Spleen (tissue), 11 donors: ENCODE data around the gene MMP25. TPM values are rescaled to one million over a fixed set of nuclear protein-coding genes. Genes with fewer than 3 reads are reported as not detected.
A peak's percentile ranks its signal among the peaks of the same experiment; 100 is the strongest.

Source experiments
- DNase-seq: peaks from one replicate; pipeline ENCODE4 v3.0.0-alpha.2; 2020
- H3K27ac ChIP-seq, 8 donors: fragments of 200-600 bp; sonication (generic) in 7 of 8; 1 replicate in 4 of 8; 2 replicates in 4 of 8; pipeline versions ENCODE4 v1.5.0 to v1.8.0; 2016 to 2021; ENCODE audit warnings: inconsistent platforms in 4 of 8, mild to moderate bottlenecking in 4 of 8, moderate library complexity in 1 of 8
- H3K27me3 ChIP-seq, 7 donors: fragments of 200-600 bp; sonication (generic) in 6 of 7; replicated peaks in 1 of 7; 1 replicate in 4 of 7; 2 replicates in 3 of 7; pipeline versions ENCODE4 v1.5.0 to v1.8.0; 2016 to 2021; ENCODE audit warnings: inconsistent platforms in 3 of 7, mild to moderate bottlenecking in 1 of 7
- H3K36me3 ChIP-seq, 6 donors: fragments of 200-600 bp; sonication (generic) in 5 of 6; 1 replicate in 4 of 6; 2 replicates in 2 of 6; pipeline versions ENCODE4 v1.5.0 to v1.8.0; 2016 to 2021; ENCODE audit warnings: inconsistent platforms in 2 of 6
- H3K4me1 ChIP-seq, 6 donors: fragments of 200-600 bp; sonication (generic) in 5 of 6; 1 replicate in 3 of 6; 2 replicates in 3 of 6; pipeline versions ENCODE4 v1.5.0 to v1.8.0; 2016 to 2021; ENCODE audit warnings: inconsistent platforms in 3 of 6
- H3K4me3 ChIP-seq, 8 donors: fragments of 200-600 bp; sonication (generic) in 7 of 8; 1 replicate in 4 of 8; 2 replicates in 4 of 8; pipeline versions ENCODE4 v1.5.0 to v1.8.0; 2016 to 2021; ENCODE audit warnings: inconsistent platforms in 4 of 8, mild to moderate bottlenecking in 4 of 8, moderate library complexity in 2 of 8
- H3K9me3 ChIP-seq, 8 donors: fragments of 200-600 bp; sonication (generic) in 7 of 8; 1 replicate in 4 of 8; 2 replicates in 4 of 8; pipeline versions ENCODE4 v1.5.0 to v1.8.0; 2016 to 2021; ENCODE audit warnings: inconsistent platforms in 4 of 8
- POLR2A ChIP-seq, 3 donors: fragments of 450-650 bp; IDR thresholded peaks; one replicate each; pipeline ENCODE4 v1.5.1; 2017; ENCODE audit warnings: antibody characterized with exemption in 3 of 3, mild to moderate bottlenecking in 1 of 3
- POLR2AphosphoS5 ChIP-seq, 3 donors: sonication (generic); formaldehyde crosslinking; IDR thresholded peaks; one replicate each; pipeline ENCODE4 v1.5.1; 2017; ENCODE audit warnings: antibody characterized with exemption in 3 of 3
- WGBS, 5 donors: extraction: QIAGEN DNeasy Blood & Tissue Kit in 3 of 5; methylation state at CpG; one replicate each; pipeline versions ENCODE4 v1.1.5 to v1.1.7; 2013 to 2018; 5-methylcytosine and 5-hydroxymethylcytosine counted together
- intact Hi-C: fragments of 100-400 bp; cut with DNase I; formaldehyde crosslinking; loops from one replicate; pipeline ENCODE4 v1.15.0; 2023; ENCODE audit warnings: low total_unique reads
- polyA plus RNA-seq, 3 donors: library from polyadenylated mRNA; stranded (reverse); fragments of 200-250 nt; gene quantifications; one replicate each; pipeline ENCODE4 v1.2.1, GENCODE V29; 2013
- total RNA-seq, 7 donors: library from RNA; depleted of rRNA in 3 of 7; stranded (reverse); fragments of >200 nt in 3 of 7; fragmentation: NEBNext Ultra II Directional in 4 of 7; extraction: Animal tissue kit (Norgen Biotek cat#: 25700) in 4 of 7; gene quantifications; one replicate each; pipeline versions ENCODE4 v1.1.0 to v1.2.1, GENCODE V29; 2016 to 2021
- TF ChIP-seq, protein P1 (sequence below), 11 experiments: fragments of 200-600 bp in 7 of 11; fragments of 450-650 bp in 4 of 11; sonication (generic) in 4 of 11; IDR thresholded peaks in 8 of 11; conservative IDR thresholded peaks in 3 of 11; 1 replicate in 7 of 11; 2 replicates in 4 of 11; pipeline versions ENCODE4 v1.4.0 to v1.8.0; 2016 to 2021; ENCODE audit warnings: antibody characterized with exemption in 11 of 11, inconsistent platforms in 4 of 11, mild to moderate bottlenecking in 1 of 11
- donor health status: healthy with polysubstance abuse.
- donor health status: DM: no; HTN: no; CAD: no; lungs with moderate emphysema.
- donor health status: DM: no; HTN: no; CAD: no.
- donor health status: Bipolar disorder and iron deficiency.
- donor health status: healthy.
- donor health status: DM: no; HTN: no; CAD: no.
- donor health status: DM: yes; HTN: yes; CAD: no.

The MMP25 gene
- total and polyA plus RNA-seq, 10 donors = 2.7 to 282 (median 65.6) TPM

- no peak overlapping the region for H3K27ac ChIP-seq
- no peaks in the 10 kb centered on the region for H3K9me3 ChIP-seq
- intact Hi-C loops = no loop called here
- peaks cover 7 to 100% (median 76%) of the 10 kb centered on the region in 7 donors for H3K27me3 ChIP-seq
- no peaks in the 10 kb centered on the region for H3K36me3 ChIP-seq
- TF ChIP-seq POLR2AphosphoS5 (IDR thresholded peaks at IDR 0.05) (no peak), POLR2A (IDR thresholded peaks at IDR 0.05) (no peak)
- TF ChIP-seq, protein P1, sequence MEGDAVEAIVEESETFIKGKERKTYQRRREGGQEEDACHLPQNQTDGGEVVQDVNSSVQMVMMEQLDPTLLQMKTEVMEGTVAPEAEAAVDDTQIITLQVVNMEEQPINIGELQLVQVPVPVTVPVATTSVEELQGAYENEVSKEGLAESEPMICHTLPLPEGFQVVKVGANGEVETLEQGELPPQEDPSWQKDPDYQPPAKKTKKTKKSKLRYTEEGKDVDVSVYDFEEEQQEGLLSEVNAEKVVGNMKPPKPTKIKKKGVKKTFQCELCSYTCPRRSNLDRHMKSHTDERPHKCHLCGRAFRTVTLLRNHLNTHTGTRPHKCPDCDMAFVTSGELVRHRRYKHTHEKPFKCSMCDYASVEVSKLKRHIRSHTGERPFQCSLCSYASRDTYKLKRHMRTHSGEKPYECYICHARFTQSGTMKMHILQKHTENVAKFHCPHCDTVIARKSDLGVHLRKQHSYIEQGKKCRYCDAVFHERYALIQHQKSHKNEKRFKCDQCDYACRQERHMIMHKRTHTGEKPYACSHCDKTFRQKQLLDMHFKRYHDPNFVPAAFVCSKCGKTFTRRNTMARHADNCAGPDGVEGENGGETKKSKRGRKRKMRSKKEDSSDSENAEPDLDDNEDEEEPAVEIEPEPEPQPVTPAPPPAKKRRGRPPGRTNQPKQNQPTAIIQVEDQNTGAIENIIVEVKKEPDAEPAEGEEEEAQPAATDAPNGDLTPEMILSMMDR (IDR thresholded peaks at IDR 0.05 in 8 of 11, conservative IDR thresholded peaks at IDR 0.05 in 3 of 11) = no peak
- peaks cover 0 to 58% (median 20%) of the 10 kb centered on the region in 6 donors for H3K4me1 ChIP-seq
- DNase-seq = peak; percentile 84
- peak overlapping the region in 3 of 8 donors; percentile 1 to 55 (median 11) for H3K4me3 ChIP-seq
- 2 to 6% (median 5%) methylated on average over 31 to 40 of the region's 40 CpGs for WGBS, 5 donors
Observed at GRCh38 chr16:3035972-3036725, 10.2 kb upstream of the MMP25 start.

DNA sequence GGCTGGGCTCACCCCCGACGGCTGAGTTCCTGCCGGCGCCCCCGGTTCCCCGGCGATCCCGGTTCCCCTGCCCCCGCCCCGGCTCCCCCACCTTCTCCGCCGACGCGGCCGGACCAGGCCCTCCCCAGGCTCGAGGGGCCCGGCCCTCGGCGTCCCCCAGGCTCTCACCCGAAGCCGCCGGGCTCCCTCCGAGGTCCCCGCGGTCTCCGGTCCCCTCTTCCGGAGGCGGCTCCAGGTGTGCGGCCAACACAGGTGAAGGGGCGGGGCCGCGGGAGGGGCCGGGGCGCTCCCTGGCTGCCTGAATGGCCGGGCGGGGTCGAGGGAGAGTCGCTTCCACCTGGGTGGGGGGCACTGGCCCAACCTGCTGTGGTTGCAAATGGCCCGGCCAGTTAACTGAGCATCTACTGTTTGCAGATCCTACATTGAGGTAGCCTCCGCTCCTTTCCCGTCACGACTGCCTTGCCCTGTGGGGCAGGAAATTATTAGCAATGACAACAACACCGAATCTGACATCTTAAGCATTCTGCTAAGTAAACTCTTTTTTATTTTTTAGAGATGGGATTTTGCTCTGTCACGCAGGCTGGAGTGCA is 9.5 kb upstream of the MMP25 start, which contains the start of gene BICDL2:
Gene BICDL2 (minus strand): TSS at position 219 of the 590 bp plus-strand sequence. CDS start 1,448 bp downstream, outside the sequence.
- no peak within 1 kb of the TSS for H3K27ac ChIP-seq
- TF ChIP-seq, protein P1 (IDR thresholded peaks at IDR 0.05 in 8 of 11, conservative IDR thresholded peaks at IDR 0.05 in 3 of 11) = peak in 1 of 11 experiments; percentile 10
- TF ChIP-seq POLR2A (IDR thresholded peaks at IDR 0.05) = no peak
- H3K4me3 ChIP-seq = peak within 1 kb of the TSS in 3 of 8 donors; percentile 1 to 55 (median 11)
- peaks cover 7 to 100% (median 78%) of the 10 kb centered on the region in 7 donors for H3K27me3 ChIP-seq
- H3K4me1 ChIP-seq = peaks cover 0 to 51% (median 18%) of the 10 kb centered on the region in 6 donors
- H3K36me3 ChIP-seq = no peaks in the 10 kb centered on the region
- H3K9me3 ChIP-seq = no peaks in the 10 kb centered on the region
- 8 to 34% (median 9%) methylated on average over 7 to 44 of the region's 44 CpGs for WGBS, 5 donors
- DNase-seq = no peak
- intact Hi-C loops = no loop called here

GRCh38 chr16:3038256-3038655 is 8.1 kb upstream of the MMP25 start:
- peaks cover 7 to 100% (median 67%) of the 10 kb centered on the region in 7 donors for H3K27me3 ChIP-seq
- 40 to 51% (median 45%) methylated on average over 11 of the region's 11 CpGs for WGBS, 5 donors
- no peak for TF ChIP-seq POLR2A (IDR thresholded peaks at IDR 0.05)
- TF ChIP-seq, protein P1 (IDR thresholded peaks at IDR 0.05 in 8 of 11, conservative IDR thresholded peaks at IDR 0.05 in 3 of 11) = no peak

GRCh38 chr16:3038896-3039295 is 7.5 kb upstream of the MMP25 start:
- TF ChIP-seq POLR2A (IDR thresholded peaks at IDR 0.05) (no peak), POLR2AphosphoS5 (IDR thresholded peaks at IDR 0.05) (no peak)
- TF ChIP-seq, protein P1 (IDR thresholded peaks at IDR 0.05 in 8 of 11, conservative IDR thresholded peaks at IDR 0.05 in 3 of 11) = no peak
- peaks cover 0 to 50% (median 17%) of the 10 kb centered on the region in 6 donors for H3K4me1 ChIP-seq
- intact Hi-C loops = no loop called here

More at GRCh38 chr16:3038256-3038655, 8.1 kb upstream of the MMP25 start:
- Histone ChIP-seq H3K36me3 (no peaks in the 10 kb centered on the region), H3K9me3 (no peaks in the 10 kb centered on the region), H3K4me3 (no peak overlapping the region), H3K27ac (no peak overlapping the region), H3K4me1 (peaks cover 0 to 52% (median 17%) of the 10 kb centered on the region in 6 donors)
- intact Hi-C loops = no loop called here
- DNase-seq = no peak

More at GRCh38 chr16:3038896-3039295, 7.5 kb upstream of the MMP25 start:
- Histone ChIP-seq H3K9me3 (no peaks in the 10 kb centered on the region), H3K27me3 (peaks cover 7 to 100% (median 69%) of the 10 kb centered on the region in 7 donors), H3K36me3 (no peaks in the 10 kb centered on the region), H3K27ac (no peak overlapping the region), H3K4me3 (no peak overlapping the region)
- DNase-seq = no peak
- WGBS, 5 donors = 78 to 89% (median 84%) methylated on average over 4 to 5 of the region's 5 CpGs
